ENCODE results near the gene LLGL2.

DNA sequence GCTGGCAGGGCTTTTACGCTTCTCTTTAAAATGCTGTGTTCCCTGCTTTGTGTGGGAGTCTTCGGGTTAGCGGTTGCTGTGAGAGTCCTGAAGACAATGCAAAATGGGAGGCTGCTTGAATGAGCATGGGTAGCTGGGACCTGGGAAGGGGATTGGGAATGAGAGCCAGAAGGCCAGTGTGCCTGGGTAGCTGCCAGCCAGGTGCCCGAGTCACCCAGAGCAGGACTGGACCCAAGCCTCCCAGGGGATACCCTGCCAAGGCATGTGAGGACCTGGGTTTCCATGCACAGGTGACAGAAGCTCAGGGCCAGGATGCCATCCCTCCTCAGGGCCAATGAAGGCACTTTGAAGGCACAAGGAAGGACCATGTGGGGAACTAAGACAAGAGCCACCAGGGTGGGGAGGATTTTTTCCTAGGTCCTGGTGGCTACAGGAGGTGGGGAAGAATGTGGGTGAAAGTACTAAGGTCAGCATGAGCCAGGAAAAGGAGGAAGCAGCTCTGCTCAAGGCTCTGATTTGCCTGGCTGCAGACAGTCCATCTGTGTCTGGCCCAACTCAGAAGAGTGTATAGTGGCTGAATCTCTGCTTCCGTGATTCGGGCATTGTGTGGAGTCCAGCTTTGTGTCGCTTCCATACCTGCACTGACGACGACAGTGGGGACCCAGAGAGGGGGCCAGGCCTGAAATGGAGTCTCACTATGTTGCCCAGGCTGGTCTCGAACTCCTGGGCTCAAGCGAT lies 48.6 kb upstream of the LLGL2 start:
- TF ChIP-seq, protein P1, sequence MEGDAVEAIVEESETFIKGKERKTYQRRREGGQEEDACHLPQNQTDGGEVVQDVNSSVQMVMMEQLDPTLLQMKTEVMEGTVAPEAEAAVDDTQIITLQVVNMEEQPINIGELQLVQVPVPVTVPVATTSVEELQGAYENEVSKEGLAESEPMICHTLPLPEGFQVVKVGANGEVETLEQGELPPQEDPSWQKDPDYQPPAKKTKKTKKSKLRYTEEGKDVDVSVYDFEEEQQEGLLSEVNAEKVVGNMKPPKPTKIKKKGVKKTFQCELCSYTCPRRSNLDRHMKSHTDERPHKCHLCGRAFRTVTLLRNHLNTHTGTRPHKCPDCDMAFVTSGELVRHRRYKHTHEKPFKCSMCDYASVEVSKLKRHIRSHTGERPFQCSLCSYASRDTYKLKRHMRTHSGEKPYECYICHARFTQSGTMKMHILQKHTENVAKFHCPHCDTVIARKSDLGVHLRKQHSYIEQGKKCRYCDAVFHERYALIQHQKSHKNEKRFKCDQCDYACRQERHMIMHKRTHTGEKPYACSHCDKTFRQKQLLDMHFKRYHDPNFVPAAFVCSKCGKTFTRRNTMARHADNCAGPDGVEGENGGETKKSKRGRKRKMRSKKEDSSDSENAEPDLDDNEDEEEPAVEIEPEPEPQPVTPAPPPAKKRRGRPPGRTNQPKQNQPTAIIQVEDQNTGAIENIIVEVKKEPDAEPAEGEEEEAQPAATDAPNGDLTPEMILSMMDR (IDR thresholded peaks at IDR 0.05; ENCODE audit: insufficient read depth, low read length): no peak
- TF ChIP-seq POLR2AphosphoS5 (IDR thresholded peaks at IDR 0.05; ENCODE audit: low read depth): no peak
- TF ChIP-seq, protein P2, sequence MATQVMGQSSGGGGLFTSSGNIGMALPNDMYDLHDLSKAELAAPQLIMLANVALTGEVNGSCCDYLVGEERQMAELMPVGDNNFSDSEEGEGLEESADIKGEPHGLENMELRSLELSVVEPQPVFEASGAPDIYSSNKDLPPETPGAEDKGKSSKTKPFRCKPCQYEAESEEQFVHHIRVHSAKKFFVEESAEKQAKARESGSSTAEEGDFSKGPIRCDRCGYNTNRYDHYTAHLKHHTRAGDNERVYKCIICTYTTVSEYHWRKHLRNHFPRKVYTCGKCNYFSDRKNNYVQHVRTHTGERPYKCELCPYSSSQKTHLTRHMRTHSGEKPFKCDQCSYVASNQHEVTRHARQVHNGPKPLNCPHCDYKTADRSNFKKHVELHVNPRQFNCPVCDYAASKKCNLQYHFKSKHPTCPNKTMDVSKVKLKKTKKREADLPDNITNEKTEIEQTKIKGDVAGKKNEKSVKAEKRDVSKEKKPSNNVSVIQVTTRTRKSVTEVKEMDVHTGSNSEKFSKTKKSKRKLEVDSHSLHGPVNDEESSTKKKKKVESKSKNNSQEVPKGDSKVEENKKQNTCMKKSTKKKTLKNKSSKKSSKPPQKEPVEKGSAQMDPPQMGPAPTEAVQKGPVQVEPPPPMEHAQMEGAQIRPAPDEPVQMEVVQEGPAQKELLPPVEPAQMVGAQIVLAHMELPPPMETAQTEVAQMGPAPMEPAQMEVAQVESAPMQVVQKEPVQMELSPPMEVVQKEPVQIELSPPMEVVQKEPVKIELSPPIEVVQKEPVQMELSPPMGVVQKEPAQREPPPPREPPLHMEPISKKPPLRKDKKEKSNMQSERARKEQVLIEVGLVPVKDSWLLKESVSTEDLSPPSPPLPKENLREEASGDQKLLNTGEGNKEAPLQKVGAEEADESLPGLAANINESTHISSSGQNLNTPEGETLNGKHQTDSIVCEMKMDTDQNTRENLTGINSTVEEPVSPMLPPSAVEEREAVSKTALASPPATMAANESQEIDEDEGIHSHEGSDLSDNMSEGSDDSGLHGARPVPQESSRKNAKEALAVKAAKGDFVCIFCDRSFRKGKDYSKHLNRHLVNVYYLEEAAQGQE (IDR thresholded peaks at IDR 0.05; ENCODE audit: insufficient replicate concordance, low read depth): no peak
- no peak for TF ChIP-seq GABPA (IDR thresholded peaks at IDR 0.05; ENCODE audit: low read depth)
